Mesendoderm (in vitro differentiated cells): ENCODE results near the gene TRAPPC2.

Experiments
- DNase-seq: peaks from one replicate; pipeline ENCODE4 v3.0.0; 2013
- H2AK5ac ChIP-seq: 2 replicates; pipeline ENCODE4 v1.6.1; 2013; ENCODE audit warnings: low read length, inconsistent platforms
- H2BK120ac ChIP-seq: 2 replicates; pipeline ENCODE4 v1.6.1; 2013; ENCODE audit warnings: low read depth, mild to moderate bottlenecking, low read length, moderate library complexity, mixed read lengths
- H2BK15ac ChIP-seq: replicated peaks from 2 replicates; pipeline ENCODE4 v1.6.1; 2013; ENCODE audit warnings: low read depth, mild to moderate bottlenecking, moderate library complexity
- H2BK5ac ChIP-seq: 2 replicates; pipeline ENCODE4 v1.6.1; 2013; ENCODE audit warnings: low read length, inconsistent platforms
- H3K18ac ChIP-seq: 2 replicates; pipeline ENCODE4 v1.6.1; 2013; ENCODE audit warnings: mild to moderate bottlenecking, low read length, mixed read lengths
- H3K23ac ChIP-seq: one replicate; pipeline ENCODE4 v1.6.1; 2013; ENCODE audit warnings: low read length
- H3K27ac ChIP-seq: 2 replicates; pipeline ENCODE4 v1.5.1; 2013; ENCODE audit warnings: low read depth, mild to moderate bottlenecking, inconsistent platforms, low read length, moderate library complexity
- H3K27me3 ChIP-seq: 2 replicates; pipeline ENCODE4 v1.6.1; 2013; ENCODE audit warnings: low read length, control low read depth, mild to moderate bottlenecking, inconsistent platforms; ENCODE audit not compliant: insufficient read depth, poor library complexity
- H3K36me3 ChIP-seq: 2 replicates; pipeline ENCODE4 v1.6.1; 2013; ENCODE audit warnings: low read length, inconsistent platforms; ENCODE audit not compliant: control insufficient read depth, insufficient read depth
- H3K4ac ChIP-seq: one replicate; pipeline ENCODE4 v1.6.1; 2013; ENCODE audit warnings: low read depth, mild to moderate bottlenecking, low read length, moderate library complexity
- H3K4me1 ChIP-seq: 2 replicates; pipeline ENCODE4 v1.6.1; 2013; ENCODE audit warnings: low read depth, low read length, inconsistent platforms; ENCODE audit not compliant: control insufficient read depth
- H3K4me2 ChIP-seq: 2 replicates; pipeline ENCODE4 v1.6.1; 2013; ENCODE audit warnings: low read length
- H3K4me3 ChIP-seq: 2 replicates; pipeline ENCODE4 v1.5.1; 2013; ENCODE audit warnings: mild to moderate bottlenecking, low read length
- H3K56ac ChIP-seq: one replicate; pipeline ENCODE4 v1.6.1; 2013; ENCODE audit warnings: low read length
- H3K79me1 ChIP-seq: 2 replicates; pipeline ENCODE4 v1.6.1; 2013; ENCODE audit warnings: low read length, inconsistent platforms
- H3K79me2 ChIP-seq: 2 replicates; pipeline ENCODE4 v1.6.1; 2013; ENCODE audit warnings: mild to moderate bottlenecking, low read length; ENCODE audit not compliant: control insufficient read depth, insufficient read depth
- H3K9ac ChIP-seq: 2 replicates; pipeline ENCODE4 v1.6.1; 2013; ENCODE audit warnings: low read length, inconsistent platforms
- H4K5ac ChIP-seq: one replicate; pipeline ENCODE4 v1.6.1; 2013; ENCODE audit warnings: low read length
- H4K8ac ChIP-seq: one replicate; pipeline ENCODE4 v1.6.1; 2013; ENCODE audit warnings: low read depth, mild to moderate bottlenecking, control low read depth, low read length, moderate library complexity
- WGBS: extraction: QIAGEN DNeasy Blood & Tissue Kit; methylation state at CpG from one replicate; pipeline ENCODE4 v1.1.7; 2013; ENCODE audit warnings: low lambda C conversion rate, missing lambda C conversion rate; ENCODE audit not compliant: insufficient coverage; ENCODE audit errors: extremely low coverage; 5-methylcytosine and 5-hydroxymethylcytosine counted together

The TRAPPC2 gene

GRCh38 chrX:13697455-13697854, 37.0 kb downstream of the TRAPPC2 start:
- H4K5ac ChIP-seq = no peak overlapping the region
- peaks cover 49% of the 10 kb centered on the region for H3K79me2 ChIP-seq
- H4K8ac ChIP-seq = no peak overlapping the region
- H3K36me3 ChIP-seq = no peaks in the 10 kb centered on the region
- H3K27me3 ChIP-seq = no peaks in the 10 kb centered on the region
- no peak overlapping the region for H3K4me3 ChIP-seq
- no peaks in the 10 kb centered on the region for H3K79me1 ChIP-seq
- no peak overlapping the region for H3K56ac ChIP-seq
- no peak overlapping the region for H3K4ac ChIP-seq
- no peak overlapping the region for H2BK15ac ChIP-seq
- H2BK5ac ChIP-seq = no peak overlapping the region
- no peak for DNase-seq
- no peak overlapping the region for H3K23ac ChIP-seq
- no peak overlapping the region for H3K9ac ChIP-seq
- WGBS = no CpG with 5 or more reads among the region's 2 CpGs
- H2AK5ac ChIP-seq = no peak overlapping the region
- H2BK120ac ChIP-seq = no peak overlapping the region
- no peak overlapping the region for H3K4me2 ChIP-seq
- peaks cover 6% of the 10 kb centered on the region for H3K4me1 ChIP-seq
- H3K18ac ChIP-seq = no peak overlapping the region
- no peak overlapping the region for H3K27ac ChIP-seq

GRCh38 chrX:13695601-13696115, 38.8 kb downstream of the TRAPPC2 start:
- Histone ChIP-seq H3K9ac (no peak overlapping the region), H4K8ac (no peak overlapping the region), H3K18ac (no peak overlapping the region), H3K36me3 (no peaks in the 10 kb centered on the region), H2AK5ac (no peak overlapping the region), H3K4ac (no peak overlapping the region), H3K4me2 (no peak overlapping the region), H2BK120ac (no peak overlapping the region), H3K4me3 (no peak overlapping the region), H3K56ac (no peak overlapping the region), H3K27ac (no peak overlapping the region), H3K79me1 (no peaks in the 10 kb centered on the region), H2BK5ac (no peak overlapping the region), H2BK15ac (no peak overlapping the region), H3K27me3 (no peaks in the 10 kb centered on the region), H4K5ac (no peak overlapping the region), H3K4me1 (peaks cover 6% of the 10 kb centered on the region), H3K23ac (no peak overlapping the region), H3K79me2 (peaks cover 45% of the 10 kb centered on the region)
- no peak for DNase-seq
- WGBS = 100% methylated on average over 2 of the region's 4 CpGs

- WGBS = no CpG with 5 or more reads among the region's 8 CpGs
- no peak overlapping the region for H2BK15ac ChIP-seq
- H3K36me3 ChIP-seq = no peaks in the 10 kb centered on the region
- no peak overlapping the region for H3K9ac ChIP-seq
- no peaks in the 10 kb centered on the region for H3K27me3 ChIP-seq
- H4K8ac ChIP-seq = no peak overlapping the region
- H3K27ac ChIP-seq = no peak overlapping the region
- H4K5ac ChIP-seq = no peak overlapping the region
- H3K23ac ChIP-seq = no peak overlapping the region
- no peak overlapping the region for H2AK5ac ChIP-seq
- no peaks in the 10 kb centered on the region for H3K79me1 ChIP-seq
- H3K56ac ChIP-seq = no peak overlapping the region
- DNase-seq = no peak
- H2BK120ac ChIP-seq = no peak overlapping the region
- H3K4me2 ChIP-seq = no peak overlapping the region
- H3K4ac ChIP-seq = no peak overlapping the region
- no peak overlapping the region for H3K4me3 ChIP-seq
- peaks cover 6% of the 10 kb centered on the region for H3K4me1 ChIP-seq
- no peak overlapping the region for H2BK5ac ChIP-seq
- H3K18ac ChIP-seq = no peak overlapping the region
- H3K79me2 ChIP-seq = peaks cover 46% of the 10 kb centered on the region
These were observed 39.4 kb downstream of the TRAPPC2 start for GRCh38 chrX:13694983-13695382.

- H3K56ac ChIP-seq = no peak overlapping the region
- H2AK5ac ChIP-seq = no peak overlapping the region
- peaks cover 6% of the 10 kb centered on the region for H3K4me1 ChIP-seq
- H2BK120ac ChIP-seq = no peak overlapping the region
- no peak for DNase-seq
- H4K5ac ChIP-seq = no peak overlapping the region
- no peaks in the 10 kb centered on the region for H3K27me3 ChIP-seq
- no peak overlapping the region for H3K4ac ChIP-seq
- H3K4me3 ChIP-seq = no peak overlapping the region
- H3K18ac ChIP-seq = no peak overlapping the region
- no peak overlapping the region for H4K8ac ChIP-seq
- H3K79me1 ChIP-seq = no peaks in the 10 kb centered on the region
- H2BK15ac ChIP-seq = no peak overlapping the region
- H2BK5ac ChIP-seq = no peak overlapping the region
- no CpG with 5 or more reads among the region's 2 CpGs for WGBS
- no peak overlapping the region for H3K9ac ChIP-seq
- H3K23ac ChIP-seq = no peak overlapping the region
- no peak overlapping the region for H3K4me2 ChIP-seq
- H3K79me2 ChIP-seq = peaks cover 50% of the 10 kb centered on the region
- H3K36me3 ChIP-seq = no peaks in the 10 kb centered on the region
- H3K27ac ChIP-seq = no peak overlapping the region
These were observed 40.1 kb downstream of the TRAPPC2 start for GRCh38 chrX:13694359-13694758.

- H2AK5ac ChIP-seq = no peak overlapping the region
- no peak overlapping the region for H2BK120ac ChIP-seq
- H2BK15ac ChIP-seq = no peak overlapping the region
- no peak overlapping the region for H3K4me2 ChIP-seq
- H3K79me2 ChIP-seq = peaks cover 50% of the 10 kb centered on the region
- no peak overlapping the region for H3K27ac ChIP-seq
- no peak overlapping the region for H3K4me3 ChIP-seq
- no peaks in the 10 kb centered on the region for H3K79me1 ChIP-seq
- no peak overlapping the region for H2BK5ac ChIP-seq
- no CpG with 5 or more reads among the region's 7 CpGs for whole genome bisulfite sequencing
- no peak overlapping the region for H3K56ac ChIP-seq
- H3K36me3 ChIP-seq = no peaks in the 10 kb centered on the region
- DNase-seq = peak; percentile 65
- no peak overlapping the region for H3K4ac ChIP-seq
- peaks cover 6% of the 10 kb centered on the region for H3K4me1 ChIP-seq
- H3K23ac ChIP-seq = no peak overlapping the region
- no peaks in the 10 kb centered on the region for H3K27me3 ChIP-seq
- H3K18ac ChIP-seq = no peak overlapping the region
- H4K8ac ChIP-seq = no peak overlapping the region
- no peak overlapping the region for H4K5ac ChIP-seq
- H3K9ac ChIP-seq = no peak overlapping the region
These were observed 41.0 kb downstream of the TRAPPC2 start for GRCh38 chrX:13693341-13693961.

GRCh38 chrX:13692771-13693231, 41.6 kb downstream of the TRAPPC2 start:
- no peak for DNase-seq
- H3K4me3 ChIP-seq = no peak overlapping the region
- H3K79me1 ChIP-seq = no peaks in the 10 kb centered on the region
- H3K23ac ChIP-seq = no peak overlapping the region
- H3K27ac ChIP-seq = peak overlapping the region; percentile 57
- H4K8ac ChIP-seq = no peak overlapping the region
- no CpG with 5 or more reads among the region's 5 CpGs for WGBS
- no peak overlapping the region for H2BK5ac ChIP-seq
- H2BK15ac ChIP-seq = no peak overlapping the region
- no peaks in the 10 kb centered on the region for H3K27me3 ChIP-seq
- no peak overlapping the region for H4K5ac ChIP-seq
- peaks cover 6% of the 10 kb centered on the region for H3K4me1 ChIP-seq
- H3K56ac ChIP-seq = peak overlapping the region; percentile 25
- H2AK5ac ChIP-seq = no peak overlapping the region
- no peak overlapping the region for H2BK120ac ChIP-seq
- no peak overlapping the region for H3K4me2 ChIP-seq
- H3K18ac ChIP-seq = no peak overlapping the region
- peaks cover 50% of the 10 kb centered on the region for H3K79me2 ChIP-seq
- no peaks in the 10 kb centered on the region for H3K36me3 ChIP-seq
- no peak overlapping the region for H3K9ac ChIP-seq
- H3K4ac ChIP-seq = no peak overlapping the region
